Large intestine (tissue), 3 donors: ENCODE data around the gene DIAPH2. TPM values are rescaled to one million over a fixed set of nuclear protein-coding genes. Genes with fewer than 3 reads are reported as not detected.

Experiments
- DNase-seq, 2 donors: peaks; one replicate each; pipeline versions ENCODE4 v3.0.0 to v3.0.0-alpha.2; 2013
- H3K27ac ChIP-seq: one replicate; pipeline ENCODE4 v1.5.1; 2013; ENCODE audit warnings: low read length
- H3K27me3 ChIP-seq: 2 replicates; pipeline ENCODE4 v1.6.1; 2013; ENCODE audit warnings: low read length; ENCODE audit not compliant: control insufficient read depth, insufficient read depth
- H3K36me3 ChIP-seq: 2 replicates; pipeline ENCODE4 v1.6.1; 2013; ENCODE audit warnings: low read length; ENCODE audit not compliant: control insufficient read depth, insufficient read depth
- H3K4me1 ChIP-seq: one replicate; pipeline ENCODE4 v1.6.1; 2013; ENCODE audit warnings: low read length; ENCODE audit not compliant: control insufficient read depth, insufficient read depth
- H3K4me3 ChIP-seq: one replicate; pipeline ENCODE4 v1.5.1; 2013; ENCODE audit warnings: low read length
- H3K9me3 ChIP-seq: one replicate; pipeline ENCODE4 v1.6.1; 2013; ENCODE audit warnings: mild to moderate bottlenecking, low read depth, low read length, moderate library complexity; ENCODE audit not compliant: control insufficient read depth
- WGBS: methylation state at CpG from one replicate; pipeline ENCODE4 v1.1.5; 2013; ENCODE audit warnings: low lambda C conversion rate; ENCODE audit not compliant: insufficient coverage; 5-methylcytosine and 5-hydroxymethylcytosine counted together
- polyA plus RNA-seq: library from polyadenylated mRNA; unstranded; fragments of 120-200 nt; gene quantifications from one replicate; pipeline ENCODE4 v1.2.1, GENCODE V29; 2013

DIAPH2 gene
- polyA plus RNA-seq, 1 donor = 10.3 TPM

DNA sequence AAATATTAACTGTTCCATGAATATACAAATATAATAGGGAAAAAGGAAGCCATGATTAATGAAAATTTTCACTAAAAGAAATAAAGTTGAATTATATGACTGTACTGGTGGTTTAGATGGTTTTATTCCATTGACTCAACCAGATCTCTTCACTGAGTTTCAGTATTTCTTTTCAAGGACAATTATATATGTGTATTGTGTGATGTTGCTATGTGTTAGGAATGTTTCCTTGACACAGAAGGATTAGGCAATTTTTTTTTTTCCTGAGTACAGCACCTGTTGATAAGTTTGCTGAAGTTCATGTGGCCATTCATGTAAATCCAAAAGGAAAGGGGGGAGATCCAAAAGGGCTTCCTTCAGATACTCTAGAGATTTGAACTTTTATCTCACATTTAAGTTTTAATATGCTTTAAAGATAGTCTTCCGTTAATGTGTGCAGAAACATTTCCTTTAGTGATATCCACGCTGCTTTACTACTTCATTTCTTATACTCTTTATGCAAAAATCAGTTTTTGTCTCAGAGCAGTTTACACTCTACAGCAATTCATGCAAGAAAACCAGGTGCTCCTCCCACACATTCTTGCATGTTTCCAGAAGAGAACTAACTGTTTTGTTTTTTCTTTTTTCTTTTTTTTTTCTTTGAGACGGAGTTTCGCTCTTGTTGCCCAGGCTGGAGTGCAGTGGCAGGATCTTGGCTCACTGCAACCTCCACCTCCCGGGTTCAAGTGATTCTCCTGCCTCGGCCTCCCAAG is 448.2 kb downstream of the DIAPH2 start:
- Histone ChIP-seq H3K9me3 (no peaks in the 10 kb centered on the region), H3K36me3 (no peaks in the 10 kb centered on the region), H3K4me1 (no peaks in the 10 kb centered on the region), H3K27me3 (no peaks in the 10 kb centered on the region), H3K27ac (no peak overlapping the region), H3K4me3 (no peak overlapping the region)
- WGBS = 100% methylated on average over 1 of the region's 6 CpGs
- DNase-seq = no peak

DNA sequence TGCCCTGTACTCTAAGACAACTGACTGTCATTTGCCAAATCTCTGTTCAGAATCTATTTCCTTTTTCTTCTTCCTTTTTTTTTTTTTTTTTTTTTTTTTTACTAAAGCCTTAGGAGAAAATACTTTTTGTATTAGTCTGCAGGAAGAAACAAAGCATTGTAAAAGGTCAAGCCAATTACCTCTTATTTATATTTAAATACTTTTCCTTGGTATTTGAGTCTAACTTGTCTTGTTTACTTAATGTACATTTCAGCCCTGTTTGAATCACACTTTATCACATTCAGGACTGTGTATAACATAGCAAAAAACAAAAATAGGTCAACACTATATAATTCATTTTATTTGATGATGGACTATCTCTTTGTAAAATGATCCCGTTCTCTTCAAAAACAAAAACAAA is 461.3 kb downstream of the DIAPH2 start:
- H3K27me3 ChIP-seq = no peaks in the 10 kb centered on the region
- no peaks in the 10 kb centered on the region for H3K36me3 ChIP-seq
- no peaks in the 10 kb centered on the region for H3K9me3 ChIP-seq
- no CpG with 5 or more reads among the region's 1 CpG for WGBS
- no peaks in the 10 kb centered on the region for H3K4me1 ChIP-seq
- no peak for DNase-seq
- no peak overlapping the region for H3K27ac ChIP-seq
- H3K4me3 ChIP-seq = no peak overlapping the region

DNA sequence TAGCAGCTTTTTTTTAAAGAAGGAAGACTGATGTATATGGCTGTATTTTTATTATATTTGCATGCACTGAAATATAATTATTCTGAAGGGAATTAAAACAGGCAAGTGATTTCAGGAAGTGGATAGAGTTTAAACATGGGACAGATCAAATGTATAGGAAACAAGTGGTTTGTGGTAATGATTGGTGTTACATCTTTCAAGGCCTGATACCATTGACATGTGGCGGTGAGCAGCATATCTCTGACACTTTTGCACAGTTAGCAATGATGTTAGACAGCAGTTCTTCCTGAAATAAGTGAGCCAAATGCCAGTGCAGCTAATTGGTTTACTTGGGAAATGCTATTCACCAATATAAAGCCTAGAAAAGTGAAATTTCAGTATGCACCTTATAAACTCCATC is 471.2 kb downstream of the DIAPH2 start:
- no peaks in the 10 kb centered on the region for H3K9me3 ChIP-seq

DNA sequence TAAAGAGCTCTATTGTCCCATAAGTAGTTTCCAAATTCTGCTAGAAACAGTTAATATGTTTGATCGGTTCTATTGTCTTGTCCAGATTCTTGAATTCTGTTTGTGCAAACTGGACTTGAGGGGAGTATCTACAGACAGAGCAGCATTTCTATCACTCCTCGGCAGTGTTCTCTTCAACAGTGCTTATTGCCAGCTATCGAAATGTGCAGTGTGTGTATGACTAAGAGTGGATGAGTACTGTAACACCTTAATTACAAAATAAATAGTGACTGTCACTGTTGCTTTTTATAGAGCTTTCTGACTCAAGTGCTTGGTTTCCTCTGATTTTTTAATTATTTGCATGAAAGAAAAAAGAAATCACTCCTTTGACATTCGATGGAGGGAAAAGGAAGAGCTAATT is 473.6 kb downstream of the DIAPH2 start:
- DNase-seq = no peak
- no peaks in the 10 kb centered on the region for H3K9me3 ChIP-seq
- H3K27ac ChIP-seq = no peak overlapping the region
- no peak overlapping the region for H3K4me3 ChIP-seq
- no CpG with 5 or more reads among the region's 4 CpGs for WGBS
- H3K36me3 ChIP-seq = no peaks in the 10 kb centered on the region
- peaks cover 3% of the 10 kb centered on the region for H3K4me1 ChIP-seq
- H3K27me3 ChIP-seq = no peaks in the 10 kb centered on the region

More for the DNA sequence above, 471.2 kb downstream of the DIAPH2 start:
- no peaks in the 10 kb centered on the region for H3K36me3 ChIP-seq
- H3K27ac ChIP-seq = no peak overlapping the region
- no peak overlapping the region for H3K4me3 ChIP-seq
- H3K27me3 ChIP-seq = no peaks in the 10 kb centered on the region
- H3K4me1 ChIP-seq = peaks cover 3% of the 10 kb centered on the region
- no CpG with 5 or more reads among the region's 1 CpG for WGBS
- no peak for DNase-seq

DNA sequence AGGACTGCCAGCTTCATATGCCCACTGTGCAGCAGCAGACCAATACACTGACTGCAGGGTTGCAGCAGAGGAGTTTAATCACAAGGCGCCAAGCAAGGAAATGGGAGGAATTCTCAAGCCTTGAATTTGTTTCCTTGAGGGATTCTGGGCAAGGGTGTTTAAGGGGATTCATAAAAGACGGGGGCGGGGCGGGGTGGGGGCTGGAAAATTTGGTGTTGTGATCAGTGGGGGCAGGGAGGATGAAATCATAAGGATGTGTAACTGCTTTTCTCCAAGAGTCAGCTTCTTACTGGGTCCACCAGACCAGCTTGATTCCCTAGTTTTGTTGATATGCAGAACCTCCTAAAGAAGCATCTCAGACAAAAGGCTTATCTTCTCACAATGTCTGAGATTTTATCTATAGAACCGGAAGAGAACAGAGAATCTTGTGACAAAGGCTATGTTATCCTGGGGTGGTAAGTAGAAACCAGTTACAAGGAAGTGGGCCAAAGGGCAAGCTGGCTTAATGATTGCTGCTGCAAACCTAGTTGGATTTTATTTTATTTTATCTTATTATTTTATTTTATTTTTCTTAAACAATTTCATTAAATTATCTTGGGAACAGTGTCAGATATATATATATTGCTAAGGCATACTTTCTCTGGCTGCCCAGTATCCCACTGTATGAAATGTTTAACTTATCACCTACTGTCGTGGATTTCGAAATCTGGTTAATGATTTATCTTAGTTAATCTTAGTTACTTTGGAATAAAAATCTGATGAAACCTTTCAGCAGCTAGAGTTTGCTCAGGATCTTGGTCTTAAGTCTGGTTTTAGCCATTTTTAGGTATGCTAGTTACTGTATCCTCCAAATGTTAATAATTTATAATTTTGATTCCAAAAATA is 475.5 kb downstream of the DIAPH2 start:
- peaks cover 3% of the 10 kb centered on the region for H3K4me1 ChIP-seq
- H3K4me3 ChIP-seq = no peak overlapping the region
- no peaks in the 10 kb centered on the region for H3K9me3 ChIP-seq
- H3K27ac ChIP-seq = no peak overlapping the region
- DNase-seq = peak; percentile 5 to 17
- no peaks in the 10 kb centered on the region for H3K27me3 ChIP-seq
- no CpG with 5 or more reads among the region's 7 CpGs for WGBS
- no peaks in the 10 kb centered on the region for H3K36me3 ChIP-seq

DNA sequence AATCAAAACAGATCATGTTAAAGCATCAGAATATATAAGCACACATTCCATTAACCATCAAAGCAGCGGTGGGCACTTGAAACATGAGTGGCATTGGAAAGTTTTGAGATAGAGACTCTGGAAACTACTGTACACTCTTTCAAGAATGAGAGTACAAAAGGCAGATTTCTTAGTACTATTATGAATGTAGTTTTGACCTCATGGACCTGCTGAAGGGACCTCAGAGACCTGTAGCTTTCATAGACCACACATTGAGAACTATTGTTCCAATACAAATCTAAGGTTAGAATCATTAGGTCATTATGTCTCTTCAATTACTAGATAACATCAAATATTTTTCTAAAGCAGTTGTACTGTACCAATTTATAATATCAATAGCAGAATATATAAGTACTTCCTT is 482.7 kb downstream of the DIAPH2 start:
- H3K27ac ChIP-seq = no peak overlapping the region
- H3K36me3 ChIP-seq = no peaks in the 10 kb centered on the region
- no peak for DNase-seq
- no peaks in the 10 kb centered on the region for H3K4me1 ChIP-seq
- H3K4me3 ChIP-seq = no peak overlapping the region
- WGBS = no CpG with 5 or more reads among the region's 1 CpG
- no peaks in the 10 kb centered on the region for H3K27me3 ChIP-seq
- H3K9me3 ChIP-seq = no peaks in the 10 kb centered on the region

DNA sequence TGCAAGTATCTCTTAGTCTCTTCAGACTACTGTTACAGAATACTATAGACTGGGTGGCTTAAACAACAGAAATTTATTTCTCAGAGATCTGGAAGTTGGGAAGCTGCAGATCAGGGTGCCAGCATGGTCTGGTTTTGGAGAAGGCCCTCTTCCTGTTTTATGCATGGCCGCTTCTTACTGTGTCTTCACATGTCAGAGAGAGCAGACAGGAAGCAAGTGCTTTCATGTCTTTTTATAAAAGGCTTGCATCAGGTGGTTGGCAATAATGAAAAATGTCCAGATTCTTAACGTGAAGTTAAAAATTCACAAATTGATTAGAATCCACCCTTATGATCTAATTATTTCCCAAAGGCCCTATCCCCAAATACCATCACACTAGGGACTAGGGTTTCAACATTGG is 484.0 kb downstream of the DIAPH2 start:
- Histone ChIP-seq H3K36me3 (no peaks in the 10 kb centered on the region), H3K9me3 (no peaks in the 10 kb centered on the region), H3K4me1 (no peaks in the 10 kb centered on the region), H3K4me3 (no peak overlapping the region), H3K27me3 (no peaks in the 10 kb centered on the region), H3K27ac (no peak overlapping the region)
- no CpG with 5 or more reads among the region's 2 CpGs for WGBS
- DNase-seq = no peak

DNA sequence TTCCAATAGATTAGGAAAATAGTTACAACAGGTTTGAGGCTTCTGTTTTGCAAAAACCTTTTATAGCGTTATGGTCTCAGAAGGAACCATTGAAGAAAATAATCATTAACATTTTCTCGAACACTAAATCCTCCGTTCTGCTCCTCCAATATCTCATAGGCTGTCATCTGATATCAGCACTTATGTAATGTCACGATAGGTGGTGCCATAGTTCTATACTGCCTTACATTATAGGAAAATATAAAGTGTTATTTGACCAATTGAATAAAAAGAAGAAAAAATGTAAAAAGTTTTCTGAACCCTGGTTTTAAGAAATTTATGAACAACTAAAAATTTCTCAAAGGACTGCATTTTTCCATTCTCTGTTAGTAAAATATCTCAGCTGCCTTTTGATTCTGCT is 490.5 kb downstream of the DIAPH2 start:
- no CpG with 5 or more reads among the region's 4 CpGs for WGBS
- H3K4me1 ChIP-seq = no peaks in the 10 kb centered on the region

DNA sequence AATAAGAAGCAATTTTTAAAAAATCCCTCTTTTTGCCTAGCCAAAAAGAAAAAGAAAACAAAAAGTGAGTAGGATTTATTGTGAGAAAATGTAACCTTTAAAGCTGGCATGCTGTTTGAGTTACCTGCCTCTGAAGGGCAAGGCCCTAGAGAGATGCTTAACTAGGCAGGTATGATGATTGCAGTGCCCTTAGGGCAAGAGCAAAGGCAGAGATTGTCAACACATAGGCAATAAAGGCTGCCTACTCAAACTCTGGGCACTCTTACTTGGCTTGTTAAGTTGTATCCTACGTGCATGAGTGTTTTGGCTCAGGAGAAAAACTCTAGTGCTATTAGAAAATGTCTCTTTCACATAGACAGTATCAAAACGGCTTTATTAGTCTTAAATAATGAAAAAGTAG is 505.0 kb downstream of the DIAPH2 start:
- no peaks in the 10 kb centered on the region for H3K36me3 ChIP-seq
- no peaks in the 10 kb centered on the region for H3K4me1 ChIP-seq
- 80% methylated on average over 1 of the region's 2 CpGs for WGBS
- H3K9me3 ChIP-seq = no peaks in the 10 kb centered on the region
- no peaks in the 10 kb centered on the region for H3K27me3 ChIP-seq
- H3K4me3 ChIP-seq = no peak overlapping the region
- no peak overlapping the region for H3K27ac ChIP-seq
- DNase-seq = no peak

More for the DNA sequence above, 490.5 kb downstream of the DIAPH2 start:
- H3K36me3 ChIP-seq = no peaks in the 10 kb centered on the region
- H3K27me3 ChIP-seq = no peaks in the 10 kb centered on the region
- H3K4me3 ChIP-seq = no peak overlapping the region
- no peak overlapping the region for H3K27ac ChIP-seq
- no peaks in the 10 kb centered on the region for H3K9me3 ChIP-seq
- no peak for DNase-seq

DNA sequence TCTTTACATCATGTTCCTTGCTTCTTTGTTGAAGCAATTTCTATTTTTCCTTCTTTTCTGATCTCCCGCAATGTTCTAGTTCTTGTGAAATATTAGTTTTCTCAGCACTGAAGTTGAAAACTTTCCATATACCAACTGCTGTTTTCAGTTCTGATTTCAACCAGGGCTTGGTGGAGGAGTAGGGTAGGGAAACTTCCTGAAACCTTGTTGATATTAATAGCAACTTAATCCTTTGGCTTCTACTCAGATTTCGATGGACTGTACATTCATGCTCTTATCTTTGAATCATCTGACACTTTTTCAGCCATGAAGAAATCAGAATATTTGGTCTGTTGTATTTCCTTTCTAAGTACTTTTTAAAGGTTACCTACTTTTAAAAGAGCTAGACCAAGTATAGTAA is 514.9 kb downstream of the DIAPH2 start:
- Histone ChIP-seq H3K4me3 (no peak overlapping the region), H3K9me3 (no peaks in the 10 kb centered on the region), H3K27me3 (no peaks in the 10 kb centered on the region), H3K27ac (no peak overlapping the region), H3K36me3 (no peaks in the 10 kb centered on the region), H3K4me1 (no peaks in the 10 kb centered on the region)
- WGBS = no CpG with 5 or more reads among the region's 2 CpGs
- DNase-seq = no peak
